ENCODE measurements around the gene SYT1. TPM values are rescaled to one million over a fixed set of nuclear protein-coding genes. Genes with fewer than 3 reads are reported as not detected.

SYT1 gene
- total RNA-seq, 1 donor from 2014 or later: 13.0 TPM

GRCh38 chr12:79351251-79351650 is 486.7 kb downstream of the SYT1 start:
- H3K4me3 Mint-ChIP-seq (ENCODE audit: unreplicated experiment): no peak overlapping the region
- no peak for DNase-seq (ENCODE audit: low spot score)
- TF ChIP-seq CTCF (IDR thresholded peaks at IDR 0.05; ENCODE audit: unreplicated experiment): no peak
- no peaks in the 10 kb centered on the region for H3K36me3 Mint-ChIP-seq (ENCODE audit: low read depth, unreplicated experiment)
- H3K4me1 Mint-ChIP-seq (ENCODE audit: unreplicated experiment): peaks cover 8% of the 10 kb centered on the region
- H3K9me3 Mint-ChIP-seq (ENCODE audit: unreplicated experiment): no peaks in the 10 kb centered on the region
- peaks cover 2% of the 10 kb centered on the region for H3K27me3 Mint-ChIP-seq (ENCODE audit: unreplicated experiment)
- no peak overlapping the region for H3K27ac Mint-ChIP-seq (ENCODE audit: unreplicated experiment)

DNA sequence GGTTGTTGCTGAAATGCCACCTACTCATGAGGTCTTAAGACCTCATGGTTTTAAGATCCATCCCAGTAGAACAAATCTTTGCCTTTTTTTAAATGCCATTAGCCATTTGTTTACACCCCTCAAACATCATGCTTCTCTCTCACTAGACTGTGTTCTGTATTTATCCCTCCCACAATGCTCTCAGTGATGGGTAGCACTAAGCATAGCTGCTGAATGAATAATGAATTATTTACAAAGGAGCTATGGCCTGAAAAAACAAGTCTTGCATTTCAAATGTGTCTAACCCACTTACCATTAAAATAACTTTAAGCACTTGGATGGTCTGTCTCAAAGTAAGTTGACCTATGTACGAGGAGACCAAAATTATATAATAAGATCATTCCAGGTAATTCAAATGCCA is 491.6 kb downstream of the SYT1 start:
- no peak for DNase-seq (ENCODE audit: low spot score)
- Mint-ChIP-seq H3K36me3 (ENCODE audit: low read depth, unreplicated experiment) (no peaks in the 10 kb centered on the region), H3K27me3 (ENCODE audit: unreplicated experiment) (no peaks in the 10 kb centered on the region), H3K4me3 (ENCODE audit: unreplicated experiment) (no peak overlapping the region), H3K27ac (ENCODE audit: unreplicated experiment) (no peak overlapping the region), H3K9me3 (ENCODE audit: unreplicated experiment) (no peaks in the 10 kb centered on the region), H3K4me1 (ENCODE audit: unreplicated experiment) (peaks cover 17% of the 10 kb centered on the region)
- TF ChIP-seq CTCF (IDR thresholded peaks at IDR 0.05; ENCODE audit: unreplicated experiment): no peak

- Mint-ChIP-seq H3K27ac (ENCODE audit: unreplicated experiment) (no peak overlapping the region), H3K4me1 (ENCODE audit: unreplicated experiment) (peaks cover 17% of the 10 kb centered on the region)
- no peak for TF ChIP-seq CTCF (IDR thresholded peaks at IDR 0.05; ENCODE audit: unreplicated experiment)
Measured at GRCh38 chr12:79357048-79357447, 492.5 kb downstream of the SYT1 start.

GRCh38 chr12:79358716-79359300 is 494.2 kb downstream of the SYT1 start:
- no peak overlapping the region for H3K4me3 Mint-ChIP-seq (ENCODE audit: unreplicated experiment)
- peaks cover 17% of the 10 kb centered on the region for H3K4me1 Mint-ChIP-seq (ENCODE audit: unreplicated experiment)
- H3K36me3 Mint-ChIP-seq (ENCODE audit: low read depth, unreplicated experiment): no peaks in the 10 kb centered on the region
- DNase-seq (ENCODE audit: low spot score): no peak
- H3K27me3 Mint-ChIP-seq (ENCODE audit: unreplicated experiment): no peaks in the 10 kb centered on the region
- H3K9me3 Mint-ChIP-seq (ENCODE audit: unreplicated experiment): no peaks in the 10 kb centered on the region
- no peak overlapping the region for H3K27ac Mint-ChIP-seq (ENCODE audit: unreplicated experiment)
- no peak for TF ChIP-seq CTCF (IDR thresholded peaks at IDR 0.05; ENCODE audit: unreplicated experiment)

More at GRCh38 chr12:79357048-79357447, 492.5 kb downstream of the SYT1 start:
- Mint-ChIP-seq H3K9me3 (ENCODE audit: unreplicated experiment) (no peaks in the 10 kb centered on the region), H3K27me3 (ENCODE audit: unreplicated experiment) (no peaks in the 10 kb centered on the region), H3K36me3 (ENCODE audit: low read depth, unreplicated experiment) (no peaks in the 10 kb centered on the region), H3K4me3 (ENCODE audit: unreplicated experiment) (no peak overlapping the region)
- DNase-seq (ENCODE audit: low spot score): no peak

DNA sequence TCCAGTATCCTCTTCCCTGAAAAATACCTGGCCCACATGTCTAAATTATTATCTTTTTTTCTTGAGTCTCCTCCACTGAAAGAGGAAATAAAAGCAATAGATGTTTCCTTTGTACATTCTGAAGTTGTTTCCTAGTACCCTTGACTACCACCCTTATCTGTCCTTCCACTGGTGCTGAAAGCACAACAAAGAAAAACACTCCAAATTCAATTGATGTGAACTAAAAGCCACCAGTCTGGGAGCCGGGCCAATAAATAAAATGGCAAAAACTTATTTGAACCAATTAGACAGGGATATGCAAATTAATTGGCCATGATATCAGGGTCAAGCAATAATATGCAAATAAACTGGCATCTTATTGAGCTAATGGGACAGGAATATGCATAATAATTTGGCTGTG is 495.7 kb downstream of the SYT1 start:
- TF ChIP-seq CTCF (IDR thresholded peaks at IDR 0.05; ENCODE audit: unreplicated experiment): no peak
- no peak overlapping the region for H3K4me3 Mint-ChIP-seq (ENCODE audit: unreplicated experiment)
- H3K36me3 Mint-ChIP-seq (ENCODE audit: low read depth, unreplicated experiment): no peaks in the 10 kb centered on the region
- no peaks in the 10 kb centered on the region for H3K9me3 Mint-ChIP-seq (ENCODE audit: unreplicated experiment)
- no peak for DNase-seq (ENCODE audit: low spot score)
- H3K27me3 Mint-ChIP-seq (ENCODE audit: unreplicated experiment): no peaks in the 10 kb centered on the region
- H3K4me1 Mint-ChIP-seq (ENCODE audit: unreplicated experiment): peaks cover 17% of the 10 kb centered on the region
- peak overlapping the region; percentile 70 for H3K27ac Mint-ChIP-seq (ENCODE audit: unreplicated experiment)
